Muscle of leg (tissue), 11 donors: Measurements from ENCODE around the gene OR2V2. TPM values are rescaled to one million over a fixed set of nuclear protein-coding genes. Genes with fewer than 3 reads are reported as not detected.
A peak's percentile ranks its signal among the peaks of the same experiment; 100 is the strongest.

Source experiments
- DNase-seq: peaks from one replicate; pipeline ENCODE4 v3.0.0; 2013
- H3K27ac ChIP-seq: one replicate; pipeline ENCODE4 v1.5.1; 2013; ENCODE audit warnings: mild to moderate bottlenecking, low read length, control low read depth
- H3K27me3 ChIP-seq: one replicate; pipeline ENCODE4 v1.6.1; 2013; ENCODE audit warnings: low read length; ENCODE audit not compliant: control insufficient read depth, insufficient read depth
- H3K36me3 ChIP-seq: one replicate; pipeline ENCODE4 v1.6.1; 2013; ENCODE audit warnings: low read length; ENCODE audit not compliant: control insufficient read depth, insufficient read depth
- H3K4me1 ChIP-seq: one replicate; pipeline ENCODE4 v1.6.1; 2013; ENCODE audit warnings: low read length; ENCODE audit not compliant: control insufficient read depth, insufficient read depth
- H3K4me3 ChIP-seq: one replicate; pipeline ENCODE4 v1.5.1; 2013; ENCODE audit warnings: low read length, control low read depth
- H3K9me3 ChIP-seq: replicated peaks from 2 replicates; pipeline ENCODE4 v1.6.1; 2013; ENCODE audit warnings: low read depth, low read length; ENCODE audit not compliant: control insufficient read depth
- WGBS: methylation state at CpG from one replicate; pipeline ENCODE4 v1.1.5; 2013; ENCODE audit warnings: missing lambda C conversion rate; ENCODE audit not compliant: insufficient coverage; 5-methylcytosine and 5-hydroxymethylcytosine counted together
- polyA plus RNA-seq, 8 donors: library from polyadenylated mRNA; unstranded; fragments of 120-200 nt; gene quantifications; one replicate each; pipeline versions ENCODE4 v1.2.1 to v1.2.3, GENCODE V29; 2013; ENCODE audit warnings: inconsistent platforms in 1 of 8, low replicate concordance in 1 of 8; ENCODE audit not compliant: insufficient read length in 8 of 8, insufficient read depth in 1 of 8
- total RNA-seq: library from RNA; stranded (reverse); fragments of 120-200 nt; gene quantifications from one replicate; pipeline ENCODE4 v1.2.4, GENCODE V29; 2013

Gene OR2V2
- total and polyA plus RNA-seq, 9 donors = not detected

DNA sequence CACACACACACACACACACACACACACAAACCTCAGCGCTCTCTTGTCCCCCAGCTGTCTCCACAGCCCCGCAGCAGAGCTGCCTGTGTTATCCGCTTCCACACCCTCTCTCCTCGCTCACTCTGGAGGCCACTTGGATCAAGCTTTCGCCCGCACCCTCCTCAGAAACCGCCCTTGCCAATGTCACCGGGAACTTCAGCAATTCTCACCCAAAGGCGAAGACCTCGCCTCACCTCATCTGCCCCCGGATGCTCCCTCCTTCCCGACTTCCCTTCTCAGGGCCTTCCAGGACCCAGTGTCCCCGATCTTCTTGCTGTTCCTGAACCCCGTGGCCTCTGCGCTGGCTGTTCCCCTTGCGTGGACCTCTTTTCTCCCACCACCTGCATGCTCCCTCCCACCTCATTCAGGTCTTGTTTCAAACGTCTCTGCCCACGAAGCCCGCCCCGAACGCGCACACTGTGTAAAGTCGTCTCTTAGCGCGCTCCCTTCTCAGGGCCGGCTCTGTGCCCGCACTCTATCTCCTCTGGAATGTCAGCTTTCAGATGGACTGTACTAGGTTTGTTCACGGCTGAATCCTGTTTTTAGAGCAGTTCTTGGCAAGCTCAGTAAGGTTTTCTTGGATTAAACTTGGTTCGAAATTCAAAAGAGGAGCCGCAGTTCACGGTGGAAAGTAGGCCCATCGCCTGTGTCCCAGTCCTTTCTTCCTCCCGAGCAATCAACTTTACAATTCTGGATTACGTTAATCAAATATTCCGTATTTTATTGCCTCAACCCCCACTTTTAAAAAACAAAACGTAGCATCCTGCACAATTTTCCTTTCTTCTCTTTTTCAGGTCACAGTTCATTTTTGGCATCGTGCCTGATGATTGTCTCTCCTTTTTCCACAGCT lies 58.6 kb downstream of the OR2V2 start:
- Histone ChIP-seq H3K36me3 (no peaks in the 10 kb centered on the region), H3K4me3 (peak overlapping the region; percentile 46), H3K4me1 (peaks cover 28% of the 10 kb centered on the region), H3K27me3 (peaks cover 44% of the 10 kb centered on the region), H3K9me3 (no peaks in the 10 kb centered on the region), H3K27ac (peak overlapping the region; percentile 87)
- DNase-seq = peak; percentile 48
- WGBS = 13% methylated on average over 36 of the region's 37 CpGs

DNA sequence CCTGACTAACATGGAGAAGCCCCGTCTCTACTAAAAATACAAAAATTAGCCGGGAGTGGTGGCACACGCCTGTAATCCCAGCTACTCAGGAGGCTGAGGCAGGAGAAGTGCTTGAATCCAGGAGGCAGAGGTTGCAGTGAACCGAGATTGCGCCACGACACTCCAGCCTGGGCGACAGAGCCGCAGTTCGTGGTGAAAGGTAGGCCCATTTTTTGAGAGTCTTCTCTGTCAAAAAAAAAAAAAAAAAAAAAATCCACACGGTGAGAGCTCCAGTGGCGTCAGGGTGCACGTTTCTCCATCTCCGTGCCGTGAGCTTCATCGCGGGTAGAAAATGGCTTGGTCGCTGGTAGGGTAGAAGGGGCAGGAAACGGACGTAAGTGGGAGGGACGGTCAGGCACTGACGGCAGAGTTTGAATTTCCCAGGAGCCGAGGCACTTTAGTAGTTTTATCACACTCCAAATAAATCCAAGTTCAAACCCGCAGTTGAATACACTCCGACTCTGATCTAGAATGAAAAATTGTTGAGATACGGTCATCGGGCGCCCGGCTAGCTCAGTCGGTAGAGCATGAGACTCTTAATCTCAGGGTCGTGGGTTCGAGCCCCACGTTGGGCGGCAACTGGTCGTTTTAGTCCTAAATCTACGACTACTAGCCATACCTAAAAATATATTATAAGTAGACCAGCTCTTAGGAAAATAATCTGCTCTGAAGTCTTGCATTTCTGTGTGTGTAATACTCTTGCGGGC lies 60.0 kb downstream of the OR2V2 start:
- Histone ChIP-seq H3K4me3 (peak overlapping the region; percentile 46), H3K27me3 (peaks cover 30% of the 10 kb centered on the region), H3K27ac (peak overlapping the region; percentile 76), H3K9me3 (no peaks in the 10 kb centered on the region), H3K36me3 (no peaks in the 10 kb centered on the region), H3K4me1 (peaks cover 32% of the 10 kb centered on the region)
- 2% methylated on average over 10 of the region's 36 CpGs for WGBS
- DNase-seq = peak; percentile 92

DNA sequence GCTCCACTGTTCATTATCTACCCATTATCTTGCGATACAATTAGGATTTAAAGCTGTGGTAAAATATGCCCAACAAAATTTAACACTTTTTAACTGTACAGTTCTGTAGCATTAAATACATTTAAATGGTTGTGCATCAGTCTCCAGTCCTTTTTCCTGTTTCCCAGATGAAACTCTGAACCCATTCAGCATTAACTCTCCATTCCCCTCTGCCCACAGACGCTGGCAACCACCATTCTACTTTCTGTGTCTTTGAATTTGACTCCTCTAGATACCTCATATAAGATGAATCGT lies 60.5 kb downstream of the OR2V2 start:
- peaks cover 32% of the 10 kb centered on the region for H3K4me1 ChIP-seq
- H3K27me3 ChIP-seq = peaks cover 26% of the 10 kb centered on the region
- no peak for DNase-seq
- no peak overlapping the region for H3K4me3 ChIP-seq
- no peak overlapping the region for H3K27ac ChIP-seq
- H3K36me3 ChIP-seq = no peaks in the 10 kb centered on the region
- WGBS = 51% methylated on average over 2 of the region's 3 CpGs
- no peaks in the 10 kb centered on the region for H3K9me3 ChIP-seq

Other genes with a start within 250 kb of the OR2V2 start
- 0.09 TPM for gene BTNL8, start 248.4 kb upstream of the OR2V2 start, total RNA-seq
- gene BTNL8, start 248.4 kb upstream of the OR2V2 start, polyA plus RNA-seq = 1 to 10 TPM in 2 of 8 donors, under 1 TPM in 4, not detected in 2; 0.09 to 3.0 (median 0.14) TPM
- not detected for gene BTNL3, start 158.7 kb upstream of the OR2V2 start, total RNA-seq
- gene BTNL3, start 158.7 kb upstream of the OR2V2 start, polyA plus RNA-seq = 1 to 10 TPM in 2 of 8 donors, under 1 TPM in 3, not detected in 3; 0.04 to 1.8 (median 0.08) TPM
- gene BTNL9, start 107.3 kb upstream of the OR2V2 start, total RNA-seq = 5.3 TPM
- 10 to 100 TPM in 6 of 8 donors, 1 to 10 TPM in 2; 7.2 to 23.6 (median 11.5) TPM for gene BTNL9, start 107.3 kb upstream of the OR2V2 start, polyA plus RNA-seq
- gene OR2V1, start 16.4 kb upstream of the OR2V2 start, total RNA-seq = not detected
- gene OR2V1, start 16.4 kb upstream of the OR2V2 start, polyA plus RNA-seq = under 1 TPM in 1 of 8 donors, not detected in 7; 0.08 TPM
- gene TRIM7, start 57.6 kb downstream of the OR2V2 start, total RNA-seq = 18.8 TPM
- gene TRIM7, start 57.6 kb downstream of the OR2V2 start, polyA plus RNA-seq = 10 to 100 TPM in 6 of 8 donors, 1 to 10 TPM in 2; 7.7 to 22.0 (median 14.3) TPM
- gene TRIM41, start 75.7 kb downstream of the OR2V2 start, total RNA-seq = 9.5 TPM
- 10 to 100 TPM; 16.5 to 21.9 (median 19.3) TPM for gene TRIM41, start 75.7 kb downstream of the OR2V2 start, polyA plus RNA-seq
- gene RACK1, start 96.3 kb downstream of the OR2V2 start, total RNA-seq = 4,768 TPM
- gene RACK1, start 96.3 kb downstream of the OR2V2 start, polyA plus RNA-seq = 1,000 to 10,000 TPM; 3,139 to 3,769 (median 3,395) TPM
- gene TRIM52, start 113.6 kb downstream of the OR2V2 start, total RNA-seq = 8.3 TPM
- gene TRIM52, start 113.6 kb downstream of the OR2V2 start, polyA plus RNA-seq = 10 to 100 TPM in 6 of 8 donors, 1 to 10 TPM in 2; 8.9 to 20.6 (median 12.4) TPM
- gene OR4F3, start 219.7 kb downstream of the OR2V2 start, total RNA-seq = not detected
- gene OR4F3, start 219.7 kb downstream of the OR2V2 start, polyA plus RNA-seq = not detected